Measurements from ENCODE around the gene BHLHE40. TPM values are rescaled to one million over a fixed set of nuclear protein-coding genes. Genes with fewer than 3 reads are reported as not detected.

The BHLHE40 gene
- polyA plus RNA-seq, 10 donors = 15.6 to 52.8 (median 26.5) TPM

GRCh38 chr3:5016211-5017161, 37.2 kb downstream of the BHLHE40 start:
- DNase-seq = no peak

GRCh38 chr3:5017925-5018531, 38.8 kb downstream of the BHLHE40 start:
- DNase-seq = peak in 1 of 3 donors; percentile 27

GRCh38 chr3:5019411-5020241, 40.4 kb downstream of the BHLHE40 start:
- DNase-seq = no peak

- DNase-seq = no peak
Observed at GRCh38 chr3:5020242-5020722, 41.0 kb downstream of the BHLHE40 start.

- peak in 1 of 3 donors; percentile 34 for DNase-seq
Observed at GRCh38 chr3:5021116-5022092, 42.2 kb downstream of the BHLHE40 start.

- DNase-seq = no peak
Observed at GRCh38 chr3:5022187-5022965, 43.1 kb downstream of the BHLHE40 start.

- DNase-seq = peak in 2 of 3 donors; percentile 39 to 89
Observed at GRCh38 chr3:5022966-5023776, 43.9 kb downstream of the BHLHE40 start.

- no peak for DNase-seq
Observed at GRCh38 chr3:5023777-5024346, 44.6 kb downstream of the BHLHE40 start.

- no peak for DNase-seq
Observed at GRCh38 chr3:5026046-5026362, 46.8 kb downstream of the BHLHE40 start.

GRCh38 chr3:5029715-5030114, 50.5 kb downstream of the BHLHE40 start:
- no peak for DNase-seq

GRCh38 chr3:5030152-5030551, 50.9 kb downstream of the BHLHE40 start:
- no peak for DNase-seq

- no peak for DNase-seq
Observed at GRCh38 chr3:5032844-5033243, 53.6 kb downstream of the BHLHE40 start.

Other genes with a start within 250 kb of the BHLHE40 start
- 10 to 100 TPM; 39.5 to 54.8 (median 47.7) TPM for gene ARL8B, start 142.9 kb downstream of the BHLHE40 start, polyA plus RNA-seq (ENCODE audit: insufficient read length in 10 of 10)
- 10 to 100 TPM in 8 of 10 donors, 1 to 10 TPM in 2; 7.6 to 15.9 (median 11.9) TPM for gene EDEM1, start 208.3 kb downstream of the BHLHE40 start, polyA plus RNA-seq (ENCODE audit: insufficient read length in 10 of 10)

Data from muscle of back (tissue), 11 donors.